22Rv1 (cell line): ENCODE data around the gene ITIH6.
"Not testable (repeated sequence)": the region's sequence is repeated elsewhere in the genome, so short reads cannot be mapped to it uniquely, and the experiment has no call there.

ENCODE experiments used
- ZFX ChIP-seq: fragments of 450-650 bp; IDR thresholded peaks from 2 replicates; pipeline ENCODE4 v1.6.1; 2017; ENCODE audit warnings: antibody characterized with exemption, borderline replicate concordance
- TF ChIP-seq, protein P1 (sequence below): fragments of 450-650 bp; IDR thresholded peaks from 2 replicates; pipeline ENCODE4 v1.5.1; 2017; ENCODE audit warnings: mild to moderate bottlenecking

DNA sequence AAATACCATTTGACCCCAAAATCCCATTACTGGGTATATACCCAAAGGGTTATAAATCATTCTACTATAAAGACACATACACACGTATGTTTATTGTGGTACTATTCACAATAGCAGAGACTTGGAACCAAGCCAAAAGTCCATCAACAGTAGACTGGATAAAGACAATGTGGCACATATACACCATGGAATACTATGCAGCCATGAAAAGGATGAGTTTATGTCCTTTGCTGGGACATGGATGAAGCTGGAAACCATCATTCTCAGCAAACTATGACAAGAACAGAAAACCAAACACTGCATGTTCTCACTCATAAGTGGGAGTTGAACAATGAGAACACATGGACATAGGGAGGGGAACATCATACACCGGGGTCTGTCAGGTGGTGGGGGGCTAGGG is 49.6 kb upstream of the ITIH6 start:
- TF ChIP-seq, protein P1, sequence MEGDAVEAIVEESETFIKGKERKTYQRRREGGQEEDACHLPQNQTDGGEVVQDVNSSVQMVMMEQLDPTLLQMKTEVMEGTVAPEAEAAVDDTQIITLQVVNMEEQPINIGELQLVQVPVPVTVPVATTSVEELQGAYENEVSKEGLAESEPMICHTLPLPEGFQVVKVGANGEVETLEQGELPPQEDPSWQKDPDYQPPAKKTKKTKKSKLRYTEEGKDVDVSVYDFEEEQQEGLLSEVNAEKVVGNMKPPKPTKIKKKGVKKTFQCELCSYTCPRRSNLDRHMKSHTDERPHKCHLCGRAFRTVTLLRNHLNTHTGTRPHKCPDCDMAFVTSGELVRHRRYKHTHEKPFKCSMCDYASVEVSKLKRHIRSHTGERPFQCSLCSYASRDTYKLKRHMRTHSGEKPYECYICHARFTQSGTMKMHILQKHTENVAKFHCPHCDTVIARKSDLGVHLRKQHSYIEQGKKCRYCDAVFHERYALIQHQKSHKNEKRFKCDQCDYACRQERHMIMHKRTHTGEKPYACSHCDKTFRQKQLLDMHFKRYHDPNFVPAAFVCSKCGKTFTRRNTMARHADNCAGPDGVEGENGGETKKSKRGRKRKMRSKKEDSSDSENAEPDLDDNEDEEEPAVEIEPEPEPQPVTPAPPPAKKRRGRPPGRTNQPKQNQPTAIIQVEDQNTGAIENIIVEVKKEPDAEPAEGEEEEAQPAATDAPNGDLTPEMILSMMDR = not testable (repeated sequence)
- not testable (repeated sequence) for TF ChIP-seq ZFX
